ENCODE data around the gene GSTK1. TPM values are rescaled to one million over a fixed set of nuclear protein-coding genes. Genes with fewer than 3 reads are reported as not detected.

GSTK1 gene
- total RNA-seq, 8 experiments from 2014 or later, result 18.0 to 189 (median 46.9) TPM

GRCh38 chr7:143308632-143309031, 45.4 kb downstream of the GSTK1 start:
- in situ Hi-C loops (cut with MboI; ENCODE audit: low pct_unique_long_range_greater_than_20kb in 2 of 9, low sequenced_read_pairs in 9 of 9, unreplicated experiment in 9 of 9), result no loop called here
- no peak for ATAC-seq (replicated peaks in 6 of 8)
- Histone ChIP-seq H3K27ac (no peak overlapping the region), H3K4me3 (no peak overlapping the region), H3K4me1 (replicated peaks in 1 of 2) (no peaks in the 10 kb centered on the region)
- WGBS, 10 experiments, result 83 to 100% (median 100%) methylated on average over 1 to 2 of the region's 2 CpGs; no CpG with 5 or more reads in 1 of the 10 experiments

DNA sequence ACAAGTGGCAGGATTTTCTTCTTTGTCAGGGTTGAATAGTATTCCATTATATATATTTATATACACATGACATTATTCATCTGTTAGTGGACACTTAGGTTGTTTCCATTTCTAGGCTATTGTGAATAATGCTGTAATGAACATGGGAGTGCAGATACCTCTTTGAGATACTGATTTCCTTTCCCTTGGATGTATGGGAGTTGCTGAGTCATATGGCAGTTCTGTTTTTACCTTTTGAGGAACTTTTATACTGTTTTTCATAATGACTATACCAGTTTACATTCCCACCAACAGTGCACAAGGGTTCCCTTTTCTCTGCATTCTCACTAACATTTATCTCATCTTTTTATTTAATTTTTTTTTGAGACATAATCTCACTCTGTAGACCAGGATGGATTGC, 50.9 kb downstream of the GSTK1 start:
- Histone ChIP-seq H3K4me3 (no peak overlapping the region), H3K4me1 (replicated peaks in 1 of 2) (no peaks in the 10 kb centered on the region), H3K27ac (no peak overlapping the region)
- in situ Hi-C loops (cut with MboI; ENCODE audit: low pct_unique_long_range_greater_than_20kb in 2 of 9, low sequenced_read_pairs in 9 of 9, unreplicated experiment in 9 of 9), result no loop called here
- ATAC-seq (replicated peaks in 6 of 8), result no peak

GRCh38 chr7:143315776-143316175, 52.5 kb downstream of the GSTK1 start, which contains the start of gene CLCN1:
CLCN1 (plus strand) TSS chr7:143316111; CDS start chr7:143316213, 102 bp downstream.
- H3K4me1 ChIP-seq (replicated peaks in 1 of 2), result no peaks in the 10 kb centered on the region
- WGBS, 10 experiments, result 54 to 100% (median 90%) methylated on average over 1 to 2 of the region's 5 CpGs; no CpG with 5 or more reads in 6 of the 10 experiments
- no peak within 1 kb of the TSS for H3K4me3 ChIP-seq
- peak in 2 of 8 experiments; percentile 26 to 32 for ATAC-seq (replicated peaks in 6 of 8)
- in situ Hi-C loops (cut with MboI; ENCODE audit: low pct_unique_long_range_greater_than_20kb in 2 of 9, low sequenced_read_pairs in 9 of 9, unreplicated experiment in 9 of 9), result no loop called here
- H3K27ac ChIP-seq, result no peak within 1 kb of the TSS

- Histone ChIP-seq H3K27ac (no peak overlapping the region), H3K4me1 (replicated peaks in 1 of 2) (no peaks in the 10 kb centered on the region), H3K4me3 (no peak overlapping the region)
- ATAC-seq (replicated peaks in 6 of 8), result no peak
- in situ Hi-C loops (cut with MboI; ENCODE audit: low pct_unique_long_range_greater_than_20kb in 2 of 9, low sequenced_read_pairs in 9 of 9, unreplicated experiment in 9 of 9), result no loop called here
- 70 to 100% (median 93%) methylated on average over 2 to 4 of the region's 4 CpGs; no CpG with 5 or more reads in 5 of the 10 experiments for WGBS, 10 experiments
These were observed 53.3 kb downstream of the GSTK1 start for GRCh38 chr7:143316492-143316891.

DNA sequence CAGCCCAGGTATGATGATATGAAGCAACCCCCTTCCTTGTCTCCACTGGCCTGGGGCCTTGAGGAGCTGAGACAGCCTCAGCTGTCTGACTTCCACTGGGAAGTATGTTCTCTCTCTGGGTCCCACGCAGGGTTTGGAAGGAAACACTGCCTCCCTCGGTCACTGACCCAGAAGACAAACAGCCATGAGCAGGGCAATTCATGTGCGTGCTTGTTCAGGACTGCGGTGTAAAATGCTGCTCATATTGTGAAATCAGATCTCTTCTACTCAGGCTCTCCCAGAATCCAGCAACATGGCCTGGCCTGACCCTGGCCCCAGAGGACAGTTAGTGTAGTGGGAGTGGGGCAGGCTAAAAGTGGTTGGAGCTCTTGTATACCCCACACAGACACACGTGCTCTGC, 55.4 kb downstream of the GSTK1 start:
- in situ Hi-C loops (cut with MboI; ENCODE audit: low pct_unique_long_range_greater_than_20kb in 2 of 9, low sequenced_read_pairs in 9 of 9, unreplicated experiment in 9 of 9), result no loop called here

More for the DNA sequence above, 55.4 kb downstream of the GSTK1 start:
- no peak overlapping the region for H3K4me3 ChIP-seq
- H3K4me1 ChIP-seq (replicated peaks in 1 of 2), result peaks cover 7 to 9% of the 10 kb centered on the region in 2 donors
- ATAC-seq (replicated peaks in 6 of 8), result no peak
- 0 to 100% (median 80%) methylated on average over 1 to 5 of the region's 5 CpGs; no CpG with 5 or more reads in 3 of the 10 experiments for WGBS, 10 experiments
- H3K27ac ChIP-seq, result no peak overlapping the region

Other genes with a start within 250 kb of the GSTK1 start
- 1 to 10 TPM in 1 of 8 experiments, under 1 TPM in 2, not detected in 5; 0.27 to 1.5 (median 0.41) TPM for gene OR9A2, start 236.3 kb upstream of the GSTK1 start, total RNA-seq
- gene OR6V1, start 211.1 kb upstream of the GSTK1 start, total RNA-seq, result under 1 TPM in 3 of 8 experiments, not detected in 5; 0.27 to 0.85 (median 0.29) TPM
- gene PIP, start 131.4 kb upstream of the GSTK1 start, total RNA-seq, result not detected
- under 1 TPM in 5 of 8 experiments, not detected in 3; 0.28 to 0.45 (median 0.33) TPM for gene TAS2R39, start 80.0 kb upstream of the GSTK1 start, total RNA-seq
- gene TAS2R40, start 41.4 kb upstream of the GSTK1 start, total RNA-seq, result under 1 TPM in 4 of 8 experiments, not detected in 4; 0.27 to 0.76 (median 0.57) TPM
- 1 to 10 TPM in 7 of 8 experiments, under 1 TPM in 1; 0.51 to 4.5 (median 1.8) TPM for gene TMEM139, start 21.5 kb downstream of the GSTK1 start, total RNA-seq
- 10 to 100 TPM; 10.5 to 26.0 (median 14.1) TPM for gene CASP2, start 24.9 kb downstream of the GSTK1 start, total RNA-seq
- under 1 TPM in 6 of 8 experiments, not detected in 2; 0.07 to 0.28 (median 0.15) TPM for gene CLCN1, start 52.7 kb downstream of the GSTK1 start, total RNA-seq
- gene FAM131B, start 99.3 kb downstream of the GSTK1 start, total RNA-seq, result 10 to 100 TPM in 5 of 8 experiments, 1 to 10 TPM in 2, under 1 TPM in 1; 0.22 to 49.1 (median 34.2) TPM
- 100 to 1,000 TPM in 2 of 8 experiments, 10 to 100 TPM in 6; 15.5 to 110 (median 49.1) TPM for gene ZYX, start 117.9 kb downstream of the GSTK1 start, total RNA-seq
- gene EPHA1, start 145.4 kb downstream of the GSTK1 start, total RNA-seq, result 1 to 10 TPM in 4 of 8 experiments, under 1 TPM in 4; 0.65 to 6.2 (median 0.98) TPM
- gene TAS2R60, start 180.0 kb downstream of the GSTK1 start, total RNA-seq, result not detected
- 1 to 10 TPM in 1 of 8 experiments, not detected in 7; 1.1 TPM for gene TAS2R41, start 214.4 kb downstream of the GSTK1 start, total RNA-seq

Data from motor neuron (in vitro differentiated cells).